Activated T-cell treated with anti-CD3 and anti-CD28 coated beads for 24 hours (primary cell): ENCODE data around the gene ST6GAL1.

Experiments
- DNase-seq: peaks from one replicate; pipeline ENCODE4 v3.0.0-alpha.2; 2020; ENCODE audit warnings: low read depth

The ST6GAL1 gene

DNA sequence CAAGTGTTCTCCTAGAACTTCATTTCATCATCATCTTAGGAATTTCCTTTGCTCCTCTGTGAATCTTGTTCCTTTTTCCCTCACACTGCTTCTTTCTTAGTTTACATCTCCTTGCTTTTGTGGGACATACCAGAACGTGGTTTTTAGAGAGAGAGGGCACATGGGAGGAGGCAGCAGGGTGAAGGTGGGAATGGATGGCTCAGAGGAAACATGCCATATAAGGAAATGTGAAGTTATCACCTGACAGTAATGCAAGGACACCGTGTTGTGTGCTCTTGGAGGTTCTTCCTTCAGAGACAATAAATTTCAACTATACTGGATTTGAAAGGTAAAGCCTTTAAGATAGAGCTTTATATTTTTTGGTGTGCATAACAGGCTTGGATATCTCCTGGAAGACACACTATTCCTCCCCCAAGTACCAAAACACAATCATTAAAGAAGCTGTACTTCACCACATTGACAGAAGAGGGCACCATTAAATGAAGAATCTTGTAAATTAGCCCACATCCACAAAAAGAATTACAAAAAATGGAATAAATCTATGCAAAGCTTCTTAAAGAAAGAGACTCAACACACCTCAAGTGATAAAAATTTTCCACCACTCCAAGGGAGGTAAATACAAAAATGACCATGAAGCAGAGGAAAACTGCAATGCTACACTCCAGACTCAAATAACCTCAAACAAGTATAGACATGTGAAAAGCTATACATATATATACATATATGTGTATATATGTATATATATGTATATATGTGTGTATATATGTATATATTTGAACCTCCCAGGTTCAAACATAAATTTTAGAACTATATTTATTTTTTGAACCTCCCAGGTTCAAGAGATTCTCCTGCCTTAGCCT, 182.8 kb downstream of the ST6GAL1 start:
- DNase-seq, result no peak

DNA sequence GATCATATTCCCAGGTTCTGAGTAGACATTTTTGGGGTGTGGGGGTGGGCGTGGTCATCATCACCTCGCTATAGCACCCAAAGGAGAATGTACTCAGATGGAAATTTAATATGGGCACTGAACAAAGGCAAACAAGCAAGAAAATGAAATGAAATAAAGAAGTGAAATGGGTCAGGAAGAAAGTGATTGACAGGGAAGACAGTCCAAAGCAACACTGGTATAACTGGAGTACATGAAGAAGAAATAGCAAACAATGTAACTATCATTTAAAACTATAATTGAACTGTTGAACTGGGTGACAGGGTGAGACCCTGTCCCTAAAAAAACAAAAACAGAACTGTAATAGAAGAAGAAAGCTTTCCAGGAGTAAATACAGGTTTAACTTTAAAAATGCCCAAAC, 184.2 kb downstream of the ST6GAL1 start:
- DNase-seq, result no peak

DNA sequence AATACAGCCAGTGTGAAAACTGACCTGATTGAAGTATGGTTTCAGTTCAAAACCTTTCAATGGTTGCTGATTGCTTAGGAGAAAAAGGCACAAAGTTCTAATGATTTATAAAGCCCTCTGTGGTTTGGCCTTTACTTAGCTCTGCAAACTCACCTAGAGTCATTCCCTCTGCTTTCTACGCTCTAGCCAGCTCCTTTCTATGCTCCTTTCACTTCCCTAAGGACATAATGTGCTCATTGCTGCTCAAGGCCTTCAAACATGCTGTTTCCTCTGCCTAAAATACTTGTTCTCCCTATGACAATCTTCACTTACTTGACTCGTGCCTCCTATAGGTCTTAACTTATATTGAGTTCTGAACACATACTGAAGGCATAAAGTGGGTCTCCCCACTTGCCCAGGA, 190.0 kb downstream of the ST6GAL1 start:
- no peak for DNase-seq

DNA sequence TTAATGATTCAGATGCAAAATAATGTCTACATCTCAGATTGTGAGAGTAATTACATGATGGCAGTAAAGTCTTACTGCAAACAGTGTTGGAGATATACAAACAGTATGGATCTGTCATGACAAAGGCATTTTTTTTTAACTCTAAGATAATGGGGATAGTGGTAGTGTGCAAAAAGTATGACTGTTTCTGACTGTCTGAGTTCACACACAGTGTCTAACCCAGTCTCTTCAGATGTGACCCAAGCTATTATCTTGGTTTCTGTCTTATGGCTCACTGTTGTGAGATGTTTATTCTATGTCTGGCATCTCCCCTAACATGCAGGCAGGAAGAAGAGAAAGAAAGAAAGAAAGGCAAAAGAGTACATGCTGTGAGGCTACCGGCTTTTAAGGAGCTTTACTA, 191.9 kb downstream of the ST6GAL1 start:
- no peak for DNase-seq

DNA sequence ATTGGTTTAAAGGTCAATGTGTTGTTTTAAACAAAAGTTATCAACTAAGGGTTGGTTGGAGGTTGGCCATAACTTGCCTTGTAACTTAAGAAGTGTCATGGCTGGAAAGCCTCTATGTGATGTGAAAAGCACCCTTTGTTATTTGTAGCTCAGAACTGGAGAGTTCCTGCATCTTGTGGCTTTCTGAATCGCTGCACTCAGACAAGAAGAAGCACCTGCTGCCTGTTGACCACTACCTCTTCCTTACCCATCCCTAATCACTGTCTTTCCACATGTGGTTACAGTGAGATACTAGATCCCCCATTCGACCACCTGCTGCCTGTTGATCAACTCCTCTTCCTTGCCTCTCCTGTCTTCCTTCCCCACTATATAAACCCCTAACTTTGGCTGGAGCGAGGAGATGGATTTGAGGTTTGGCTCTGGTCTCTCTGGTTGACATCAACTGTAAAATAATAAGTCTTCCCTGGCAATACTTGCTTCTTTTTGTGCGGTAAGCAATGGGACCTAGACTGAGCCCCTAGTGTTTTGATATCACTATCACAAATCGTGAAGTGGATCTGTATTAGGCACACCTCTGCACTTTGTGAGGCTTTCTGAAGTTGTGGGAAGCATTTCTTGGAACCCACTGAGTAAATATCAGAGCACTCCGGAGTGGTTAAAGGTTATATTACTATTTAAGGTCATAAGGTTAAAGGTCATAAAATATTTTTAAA, 195.1 kb downstream of the ST6GAL1 start:
- no peak for DNase-seq
